Nephron (organoid): ENCODE measurements around the gene ABCC3.

Source experiments
- H3K27ac Mint-ChIP-seq, 3 experiments: 2 replicates each; pipeline ENCODE4 v1.8.0; 2020; ENCODE audit warnings: mixed read lengths in 3 of 3, mild to moderate bottlenecking in 2 of 3, moderate library complexity in 1 of 3
- H3K27me3 Mint-ChIP-seq: 2 replicates; pipeline ENCODE4 v1.8.0; 2021; ENCODE audit warnings: low read depth, mild to moderate bottlenecking, moderate library complexity, mixed read lengths
- H3K36me3 Mint-ChIP-seq: 2 replicates; pipeline ENCODE4 v1.8.0; 2020; ENCODE audit warnings: low read depth, mixed read lengths
- H3K4me1 Mint-ChIP-seq: 2 replicates; pipeline ENCODE4 v1.8.0; 2020; ENCODE audit warnings: mixed read lengths
- H3K4me3 Mint-ChIP-seq, 3 experiments: 2 replicates each; pipeline ENCODE4 v1.8.0; 2020; ENCODE audit warnings: mild to moderate bottlenecking in 3 of 3, mixed read lengths in 3 of 3, moderate library complexity in 2 of 3
- H3K9me3 Mint-ChIP-seq: 2 replicates; pipeline ENCODE4 v1.8.0; 2020; ENCODE audit warnings: mixed read lengths
- TF ChIP-seq, protein P1 (sequence below), 3 experiments: fragments of 200-600 bp; sonication (generic); IDR thresholded peaks; one replicate each; pipeline ENCODE4 v1.5.0; 2021; ENCODE audit warnings: antibody characterized with exemption in 3 of 3; ENCODE audit not compliant: unreplicated experiment in 3 of 3

The ABCC3 gene

GRCh38 chr17:50690887-50691549 is 56.3 kb downstream of the ABCC3 start:
- Mint-ChIP-seq H3K27me3 (peaks cover 3% of the 10 kb centered on the region), H3K36me3 (peaks cover 25% of the 10 kb centered on the region), H3K4me3 (no peak overlapping the region), H3K4me1 (peaks cover 58% of the 10 kb centered on the region), H3K27ac (peak overlapping the region; percentile 76 to 90 (median 79)), H3K9me3 (no peaks in the 10 kb centered on the region)
- TF ChIP-seq, protein P1, sequence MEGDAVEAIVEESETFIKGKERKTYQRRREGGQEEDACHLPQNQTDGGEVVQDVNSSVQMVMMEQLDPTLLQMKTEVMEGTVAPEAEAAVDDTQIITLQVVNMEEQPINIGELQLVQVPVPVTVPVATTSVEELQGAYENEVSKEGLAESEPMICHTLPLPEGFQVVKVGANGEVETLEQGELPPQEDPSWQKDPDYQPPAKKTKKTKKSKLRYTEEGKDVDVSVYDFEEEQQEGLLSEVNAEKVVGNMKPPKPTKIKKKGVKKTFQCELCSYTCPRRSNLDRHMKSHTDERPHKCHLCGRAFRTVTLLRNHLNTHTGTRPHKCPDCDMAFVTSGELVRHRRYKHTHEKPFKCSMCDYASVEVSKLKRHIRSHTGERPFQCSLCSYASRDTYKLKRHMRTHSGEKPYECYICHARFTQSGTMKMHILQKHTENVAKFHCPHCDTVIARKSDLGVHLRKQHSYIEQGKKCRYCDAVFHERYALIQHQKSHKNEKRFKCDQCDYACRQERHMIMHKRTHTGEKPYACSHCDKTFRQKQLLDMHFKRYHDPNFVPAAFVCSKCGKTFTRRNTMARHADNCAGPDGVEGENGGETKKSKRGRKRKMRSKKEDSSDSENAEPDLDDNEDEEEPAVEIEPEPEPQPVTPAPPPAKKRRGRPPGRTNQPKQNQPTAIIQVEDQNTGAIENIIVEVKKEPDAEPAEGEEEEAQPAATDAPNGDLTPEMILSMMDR (IDR thresholded peaks at IDR 0.05; ENCODE audit: unreplicated experiment in 3 of 3), result no peak

DNA sequence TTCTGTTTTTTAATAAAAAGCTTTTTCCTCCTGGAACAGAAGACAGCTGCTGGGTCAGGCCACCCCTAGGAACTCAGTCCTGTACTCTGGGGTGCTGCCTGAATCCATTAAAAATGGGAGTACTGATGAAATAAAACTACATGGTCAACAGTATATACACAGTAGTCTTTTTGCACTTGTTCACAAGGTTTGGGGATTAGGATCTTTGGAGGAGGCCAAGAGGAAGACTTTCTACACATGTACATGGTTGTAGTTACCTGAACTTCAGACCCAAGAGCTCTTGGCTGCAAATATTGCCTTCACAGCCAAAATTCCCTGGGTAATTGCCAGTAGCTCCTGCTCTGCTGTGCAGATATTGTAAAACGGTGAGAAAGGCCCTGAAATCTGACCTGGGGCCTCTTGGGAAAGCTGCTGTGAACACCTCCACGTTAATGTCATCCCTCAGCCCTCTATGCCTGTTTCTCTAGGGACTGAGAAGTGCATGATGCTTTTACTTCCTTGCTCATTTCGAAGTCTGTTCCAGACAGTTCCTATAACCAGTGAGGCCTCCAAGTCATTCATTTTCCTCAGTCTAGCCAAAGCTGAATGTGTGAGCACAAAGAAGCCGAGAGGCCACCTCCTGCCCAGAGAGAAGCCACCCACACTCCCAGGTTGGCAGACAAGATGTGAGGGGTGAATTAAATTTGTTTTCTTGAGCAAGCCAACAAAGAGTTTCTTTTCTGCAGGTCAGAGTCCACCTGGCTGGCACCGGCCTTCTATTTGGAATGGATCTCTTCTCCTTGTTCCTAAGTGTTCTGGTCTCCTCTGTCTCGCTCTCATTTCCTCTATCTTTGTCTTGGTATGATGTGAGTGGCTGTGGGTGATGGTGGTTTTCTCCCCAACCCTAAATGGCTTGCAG is 57.1 kb downstream of the ABCC3 start:
- Mint-ChIP-seq H3K9me3 (no peaks in the 10 kb centered on the region), H3K27me3 (peaks cover 3% of the 10 kb centered on the region), H3K4me3 (no peak overlapping the region), H3K4me1 (peaks cover 50% of the 10 kb centered on the region), H3K36me3 (peaks cover 32% of the 10 kb centered on the region), H3K27ac (peak overlapping the region; percentile 76 to 90 (median 79))
- TF ChIP-seq, protein P1 (IDR thresholded peaks at IDR 0.05; ENCODE audit: unreplicated experiment in 3 of 3), result no peak

GRCh38 chr17:50692448-50693035 is 57.9 kb downstream of the ABCC3 start:
- peak overlapping the region in 2 of 3 experiments; percentile 24 to 25 for H3K4me3 Mint-ChIP-seq
- TF ChIP-seq, protein P1 (IDR thresholded peaks at IDR 0.05; ENCODE audit: unreplicated experiment in 3 of 3), result no peak
- H3K27ac Mint-ChIP-seq, result peak overlapping the region; percentile 76 to 90 (median 79)

DNA sequence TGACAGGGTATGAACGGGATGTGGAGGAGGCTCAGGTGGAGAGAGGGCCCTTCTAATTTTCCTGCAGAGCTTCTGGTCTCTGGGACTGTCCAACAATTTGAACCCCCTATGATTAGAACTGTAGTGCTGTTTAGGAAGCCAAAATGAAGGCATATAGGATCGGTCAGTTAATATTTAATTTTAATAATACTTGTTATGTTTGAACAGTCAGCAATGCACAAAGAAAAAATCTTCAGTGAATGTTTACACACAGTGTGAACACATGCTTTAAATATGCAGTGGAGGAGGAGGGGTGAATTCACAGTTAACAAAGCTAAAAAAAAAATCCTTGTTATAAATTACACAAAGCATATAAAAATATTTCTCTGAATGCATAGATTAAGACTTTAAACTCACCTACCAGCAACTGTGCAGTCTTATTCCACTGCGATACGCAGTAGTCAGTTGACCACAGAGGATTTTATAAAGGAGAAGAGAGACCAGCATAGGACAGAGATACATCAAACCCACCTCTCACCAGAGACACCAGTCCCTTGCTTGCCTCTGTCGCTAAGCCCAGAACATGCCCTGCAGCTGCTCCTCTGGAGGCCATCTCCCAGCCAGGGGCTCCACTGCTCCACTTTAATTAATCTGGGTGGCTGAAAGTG is 58.5 kb downstream of the ABCC3 start:
- Mint-ChIP-seq H3K4me1 (peaks cover 48% of the 10 kb centered on the region), H3K27me3 (no peaks in the 10 kb centered on the region), H3K9me3 (no peaks in the 10 kb centered on the region), H3K36me3 (peaks cover 46% of the 10 kb centered on the region), H3K4me3 (peak overlapping the region in 2 of 3 experiments; percentile 24 to 25), H3K27ac (peak overlapping the region; percentile 76 to 90 (median 79))
- TF ChIP-seq, protein P1 (IDR thresholded peaks at IDR 0.05; ENCODE audit: unreplicated experiment in 3 of 3), result no peak

More at GRCh38 chr17:50692448-50693035, 57.9 kb downstream of the ABCC3 start:
- no peaks in the 10 kb centered on the region for H3K9me3 Mint-ChIP-seq
- peaks cover 50% of the 10 kb centered on the region for H3K4me1 Mint-ChIP-seq
- peaks cover 40% of the 10 kb centered on the region for H3K36me3 Mint-ChIP-seq
- H3K27me3 Mint-ChIP-seq, result peaks cover 2% of the 10 kb centered on the region

DNA sequence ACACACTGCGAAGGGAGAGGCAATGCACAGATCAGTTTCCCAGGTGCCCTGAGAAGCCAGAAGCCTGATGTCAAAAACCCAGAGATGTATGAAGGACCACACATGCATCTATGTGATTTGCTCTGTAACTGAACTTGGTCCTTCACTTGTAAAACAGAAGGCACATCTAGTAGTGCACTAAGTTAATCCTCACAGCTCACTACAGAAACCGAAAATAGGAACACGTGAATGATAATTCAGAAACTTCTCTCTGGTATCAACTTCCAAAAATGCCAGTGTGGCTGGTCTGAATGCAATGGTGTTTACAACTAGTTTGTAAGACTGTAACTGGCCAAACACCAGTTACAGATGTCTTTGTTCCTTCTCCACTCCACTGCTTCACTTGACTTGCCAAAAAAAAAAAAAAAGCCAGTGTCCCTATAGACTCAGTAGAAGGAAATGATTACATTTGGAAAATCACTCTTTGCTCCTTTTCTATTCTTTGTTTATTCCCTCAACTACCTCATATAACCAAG is 61.7 kb downstream of the ABCC3 start:
- Mint-ChIP-seq H3K27me3 (no peaks in the 10 kb centered on the region), H3K9me3 (no peaks in the 10 kb centered on the region), H3K4me1 (peaks cover 34% of the 10 kb centered on the region), H3K36me3 (peaks cover 75% of the 10 kb centered on the region), H3K27ac (peak overlapping the region; percentile 86 to 92 (median 91)), H3K4me3 (no peak overlapping the region)
- TF ChIP-seq, protein P1 (IDR thresholded peaks at IDR 0.05; ENCODE audit: unreplicated experiment in 3 of 3), result no peak
